DND-41 (cell line): ENCODE measurements around the gene EMX2.

ENCODE experiments used
- ATAC-seq: fragments of 200-7000 bp; cut with Tn5 transposase; 3 replicates; pipeline ENCODE4 v1.9.1; 2021; ENCODE audit warnings: low read depth; ENCODE audit not compliant: insufficient read depth
- DNase-seq: peaks from one replicate; pipeline ENCODE4 v3.0.0-alpha.2; 2020
- H2AFZ ChIP-seq: 2 replicates; pipeline ENCODE4 v1.6.0; 2012; ENCODE audit warnings: low read depth, low read length
- H3K27ac ChIP-seq: 2 replicates; pipeline ENCODE4 v1.5.1; 2012; ENCODE audit warnings: low read length, inconsistent platforms
- H3K27me3 ChIP-seq: fragments of 200-600 bp; sonication (generic); 2 replicates; pipeline ENCODE4 v1.6.0; 2012; ENCODE audit warnings: low read length, mild to moderate bottlenecking, inconsistent platforms; ENCODE audit not compliant: insufficient read depth, poor library complexity
- H3K36me3 ChIP-seq: 2 replicates; pipeline ENCODE4 v1.5.1; 2012; ENCODE audit warnings: low read length, inconsistent platforms; ENCODE audit not compliant: insufficient read depth
- H3K4me1 ChIP-seq: 2 replicates; pipeline ENCODE4 v1.5.1; 2012; ENCODE audit warnings: mild to moderate bottlenecking, low read length; ENCODE audit not compliant: insufficient read depth
- H3K4me2 ChIP-seq: 2 replicates; pipeline ENCODE4 v1.6.0; 2012; ENCODE audit warnings: mild to moderate bottlenecking, moderate library complexity, low read length, inconsistent platforms; ENCODE audit not compliant: insufficient read depth
- H3K4me3 ChIP-seq, 2 experiments: fragments of 200-600 bp in 1 of 2; shearing (Covaris generic) in 1 of 2; 2 replicates each; pipeline ENCODE4 v1.5.1; 2012 to 2016; ENCODE audit warnings: inconsistent platforms in 2 of 2, low read length in 2 of 2, mild to moderate bottlenecking in 2 of 2, low read depth in 1 of 2, moderate library complexity in 1 of 2
- H3K79me2 ChIP-seq: 2 replicates; pipeline ENCODE4 v1.6.0; 2012; ENCODE audit warnings: low read length, inconsistent platforms; ENCODE audit not compliant: insufficient read depth
- H3K9ac ChIP-seq: 2 replicates; pipeline ENCODE4 v1.6.0; 2012; ENCODE audit warnings: low read depth, mild to moderate bottlenecking, inconsistent platforms, low read length, moderate library complexity
- H3K9me3 ChIP-seq: 2 replicates; pipeline ENCODE4 v1.5.1; 2012; ENCODE audit warnings: low read length, moderate library complexity, mild to moderate bottlenecking, inconsistent platforms; ENCODE audit not compliant: insufficient read depth, severe bottlenecking
- H4K20me1 ChIP-seq: 2 replicates; pipeline ENCODE4 v1.6.0; 2012; ENCODE audit warnings: low read length; ENCODE audit not compliant: insufficient read depth
- CTCF ChIP-seq: IDR thresholded peaks from 2 replicates; pipeline ENCODE4 v1.5.1; 2012; ENCODE audit warnings: borderline replicate concordance, low read length, moderate library complexity, mild to moderate bottlenecking; ENCODE audit not compliant: poor library complexity, severe bottlenecking; ENCODE audit errors: extremely low read depth
- EZH2 ChIP-seq: IDR thresholded peaks from 3 replicates; pipeline ENCODE4 v1.6.1; 2012; ENCODE audit warnings: borderline replicate concordance, low read depth, mild to moderate bottlenecking, moderate library complexity, low read length, inconsistent platforms; ENCODE audit not compliant: severe bottlenecking

Gene EMX2

GRCh38 chr10:117497736-117498135 is 44.8 kb upstream of the EMX2 start:
- no peak overlapping the region for H2AFZ ChIP-seq
- no peak overlapping the region for H3K9ac ChIP-seq
- DNase-seq, result no peak
- H3K27ac ChIP-seq, result no peak overlapping the region
- no peak overlapping the region for H3K4me2 ChIP-seq
- H3K4me1 ChIP-seq, result no peaks in the 10 kb centered on the region
- no peak for TF ChIP-seq CTCF
- TF ChIP-seq EZH2, result no peak
- H3K79me2 ChIP-seq, result no peaks in the 10 kb centered on the region
- no peak for ATAC-seq
- H3K9me3 ChIP-seq, result no peaks in the 10 kb centered on the region
- H3K4me3 ChIP-seq, result no peak overlapping the region
- H3K27me3 ChIP-seq, result peaks cover 3% of the 10 kb centered on the region
- no peaks in the 10 kb centered on the region for H4K20me1 ChIP-seq
- no peaks in the 10 kb centered on the region for H3K36me3 ChIP-seq

GRCh38 chr10:117499248-117500105 is 43.1 kb upstream of the EMX2 start:
- DNase-seq (no peak), ATAC-seq (no peak)
- Histone ChIP-seq H2AFZ (no peak overlapping the region), H3K4me1 (no peaks in the 10 kb centered on the region), H3K79me2 (no peaks in the 10 kb centered on the region), H3K27ac (no peak overlapping the region), H3K4me2 (no peak overlapping the region), H3K9me3 (no peaks in the 10 kb centered on the region), H3K36me3 (no peaks in the 10 kb centered on the region), H3K4me3 (no peak overlapping the region), H4K20me1 (no peaks in the 10 kb centered on the region), H3K27me3 (peaks cover 3% of the 10 kb centered on the region), H3K9ac (no peak overlapping the region)
- no peak for TF ChIP-seq CTCF
- TF ChIP-seq EZH2, result no peak

GRCh38 chr10:117500456-117500855 is 42.1 kb upstream of the EMX2 start:
- TF ChIP-seq CTCF, result no peak
- TF ChIP-seq EZH2, result no peak
- DNase-seq (no peak), ATAC-seq (no peak)
- Histone ChIP-seq H3K36me3 (no peaks in the 10 kb centered on the region), H3K27ac (no peak overlapping the region), H3K79me2 (no peaks in the 10 kb centered on the region), H3K9me3 (no peaks in the 10 kb centered on the region), H3K27me3 (peaks cover 8% of the 10 kb centered on the region), H3K4me1 (no peaks in the 10 kb centered on the region), H3K4me2 (no peak overlapping the region), H4K20me1 (no peaks in the 10 kb centered on the region), H2AFZ (no peak overlapping the region), H3K9ac (no peak overlapping the region), H3K4me3 (no peak overlapping the region)
